GM23248 (cell line): Measurements from ENCODE around the gene HSD17B11. TPM values are rescaled to one million over a fixed set of nuclear protein-coding genes. Genes with fewer than 3 reads are reported as not detected.
"Not testable (repeated sequence)": the region's sequence is repeated elsewhere in the genome, so short reads cannot be mapped to it uniquely, and the experiment has no call there.

Source experiments
- DNase-seq: peaks from one replicate; pipeline ENCODE4 v3.0.0-alpha.2; 2015
- H2AFZ ChIP-seq: fragments of 200-600 bp; sonication (generic); 2 replicates; pipeline ENCODE4 v1.6.1; 2016; ENCODE audit warnings: antibody characterized with exemption
- H3F3A ChIP-seq: fragments of 200-600 bp; sonication (generic); 2 replicates; pipeline ENCODE4 v1.6.1; 2016; ENCODE audit warnings: mild to moderate bottlenecking, antibody characterized with exemption, mixed run types; ENCODE audit not compliant: insufficient read depth
- H3K27ac ChIP-seq: fragments of 200-600 bp; sonication (generic); 2 replicates; pipeline ENCODE4 v1.5.1; 2016; ENCODE audit warnings: mild to moderate bottlenecking
- H3K27me3 ChIP-seq: fragments of 200-600 bp; sonication (generic); replicated peaks from 2 replicates; pipeline ENCODE4 v1.6.1; 2016; ENCODE audit warnings: mild to moderate bottlenecking; ENCODE audit not compliant: insufficient read depth
- H3K36me3 ChIP-seq: fragments of 200-600 bp; sonication (generic); 2 replicates; pipeline ENCODE4 v1.6.1; 2016; ENCODE audit warnings: low read depth, mild to moderate bottlenecking
- H3K4me1 ChIP-seq: fragments of 200-600 bp; sonication (generic); 2 replicates; pipeline ENCODE4 v1.6.1; 2016; ENCODE audit warnings: mild to moderate bottlenecking; ENCODE audit not compliant: insufficient read depth
- H3K4me2 ChIP-seq: fragments of 200-600 bp; sonication (generic); one replicate; pipeline ENCODE4 v1.6.1; 2016; ENCODE audit warnings: mild to moderate bottlenecking; ENCODE audit not compliant: unreplicated experiment
- H3K4me3 ChIP-seq: fragments of 200-600 bp; sonication (generic); 2 replicates; pipeline ENCODE4 v1.5.1; 2016; ENCODE audit warnings: mild to moderate bottlenecking
- H3K79me2 ChIP-seq: fragments of 200-600 bp; sonication (generic); 2 replicates; pipeline ENCODE4 v1.6.1; 2016; ENCODE audit warnings: mild to moderate bottlenecking; ENCODE audit not compliant: insufficient read depth
- H3K9ac ChIP-seq: fragments of 200-600 bp; sonication (generic); 2 replicates; pipeline ENCODE4 v1.6.1; 2016; ENCODE audit warnings: mild to moderate bottlenecking
- H3K9me2 ChIP-seq: fragments of 200-600 bp; sonication (generic); 2 replicates; pipeline ENCODE4 v1.6.1; 2016; ENCODE audit warnings: mixed run types, mild to moderate bottlenecking, moderate library complexity; ENCODE audit not compliant: insufficient read depth
- H3K9me3 ChIP-seq: fragments of 200-600 bp; sonication (generic); one replicate; pipeline ENCODE4 v1.6.1; 2017; ENCODE audit warnings: low read depth
- H4K20me1 ChIP-seq: fragments of 200-600 bp; sonication (generic); 2 replicates; pipeline ENCODE4 v1.6.0; 2016; ENCODE audit not compliant: insufficient read depth
- EZH2 ChIP-seq: fragments of 200-600 bp; sonication (generic); IDR thresholded peaks from 2 replicates; pipeline ENCODE4 v1.6.1; 2018; ENCODE audit warnings: antibody characterized with exemption, mild to moderate bottlenecking; ENCODE audit not compliant: insufficient read depth, poor library complexity, severe bottlenecking
- EZH2phosphoT487 ChIP-seq: fragments of 200-600 bp; sonication (generic); IDR thresholded peaks from 2 replicates; pipeline ENCODE4 v1.6.1; 2018; ENCODE audit warnings: antibody characterized with exemption, moderate library complexity, mild to moderate bottlenecking, low read depth; ENCODE audit not compliant: insufficient read depth
- WGBS, 2 experiments: methylation state at CpG; one replicate each; pipeline ENCODE4 v1.1.6; 2015 to 2017; ENCODE audit warnings: low lambda C conversion rate in 2 of 2, low coverage in 1 of 2; ENCODE audit errors: missing lambda C conversion rate in 2 of 2; 5-methylcytosine and 5-hydroxymethylcytosine counted together
- in situ Hi-C: fragments of 300-500 bp; cut with MboI; formaldehyde crosslinking; loops from 2 replicates; pipeline ENCODE4 v1.15.0; 2020
- polyA plus RNA-seq: library from polyadenylated mRNA; unstranded; fragments of >200 nt; fragmentation: Nextera tagmentation; extraction: Ambion mirVana; gene quantifications from 2 replicates; pipeline ENCODE4 v1.2.1, GENCODE V29; 2016
- total RNA-seq: library from RNA; depleted of rRNA; stranded (reverse); fragments of >200 nt; shearing (Covaris generic); gene quantifications from 2 replicates; pipeline ENCODE4 v1.2.3, GENCODE V29; 2014

The HSD17B11 gene
- total and polyA plus RNA-seq, 2 experiments from 2014 or later, result 31.1 to 37.0 TPM

DNA sequence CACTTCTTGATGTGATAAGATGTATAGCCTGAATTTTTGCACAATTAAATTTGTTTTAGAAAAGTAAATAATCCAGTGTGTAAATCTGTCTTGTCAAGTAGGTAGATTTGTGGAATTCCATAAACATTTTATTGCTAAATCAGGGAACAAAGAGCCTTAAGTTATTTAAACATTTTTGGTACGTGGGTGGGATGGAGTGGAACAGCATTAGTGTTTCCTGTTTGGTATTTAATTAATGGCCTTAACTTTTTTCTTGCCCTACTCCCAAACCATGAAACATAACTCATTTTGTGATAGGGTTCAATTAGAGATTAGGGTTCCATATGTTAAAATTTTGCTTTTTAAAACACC is 36.5 kb upstream of the HSD17B11 start:
- no peaks in the 10 kb centered on the region for H3K9me2 ChIP-seq

GRCh38 chr4:87426865-87427517 is 36.0 kb upstream of the HSD17B11 start:
- no peak for DNase-seq
- in situ Hi-C loops, result no loop called here
- Histone ChIP-seq H3K9ac (no peak overlapping the region), H3K27ac (no peak overlapping the region), H3K79me2 (peaks cover 94% of the 10 kb centered on the region), H3K9me3 (no peaks in the 10 kb centered on the region), H3F3A (no peaks in the 10 kb centered on the region), H3K36me3 (no peaks in the 10 kb centered on the region), H3K9me2 (no peaks in the 10 kb centered on the region), H3K27me3 (no peaks in the 10 kb centered on the region), H3K4me1 (peaks cover 13% of the 10 kb centered on the region), H2AFZ (no peak overlapping the region), H4K20me1 (no peaks in the 10 kb centered on the region), H3K4me2 (no peak overlapping the region), H3K4me3 (no peak overlapping the region)
- TF ChIP-seq EZH2, result no peak
- no peak for TF ChIP-seq EZH2phosphoT487
- WGBS, 2 experiments, result 93 to 97% methylated on average over 3 of the region's 3 CpGs

More for the DNA sequence above, 36.5 kb upstream of the HSD17B11 start:
- no peak for DNase-seq
- in situ Hi-C loops, result no loop called here
- H4K20me1 ChIP-seq, result 0 out of 2 replicates have a peak, but pooled peaks cover 4% of the 10 kb centered on the region
- no peak overlapping the region for H2AFZ ChIP-seq
- no peak overlapping the region for H3K4me3 ChIP-seq
- WGBS, 2 experiments, result 91 to 95% methylated on average over 1 of the region's 1 CpG
- H3K79me2 ChIP-seq, result peaks cover 98% of the 10 kb centered on the region
- H3K4me2 ChIP-seq, result no peak overlapping the region
- no peak for TF ChIP-seq EZH2
- TF ChIP-seq EZH2phosphoT487, result no peak
- no peak overlapping the region for H3K9ac ChIP-seq
- H3K27ac ChIP-seq, result no peak overlapping the region
- H3K4me1 ChIP-seq, result peaks cover 13% of the 10 kb centered on the region
- no peaks in the 10 kb centered on the region for H3K36me3 ChIP-seq
- H3K27me3 ChIP-seq, result no peaks in the 10 kb centered on the region
- no peaks in the 10 kb centered on the region for H3K9me3 ChIP-seq
- no peaks in the 10 kb centered on the region for H3F3A ChIP-seq

GRCh38 chr4:87425711-87426110 is 34.7 kb upstream of the HSD17B11 start:
- Histone ChIP-seq H4K20me1 (no peaks in the 10 kb centered on the region), H3K27me3 (no peaks in the 10 kb centered on the region), H3K27ac (no peak overlapping the region), H3K4me1 (peaks cover 16% of the 10 kb centered on the region), H3K9me3 (no peaks in the 10 kb centered on the region), H2AFZ (no peak overlapping the region), H3K4me2 (no peak overlapping the region), H3K9me2 (no peaks in the 10 kb centered on the region), H3K9ac (no peak overlapping the region), H3K4me3 (no peak overlapping the region), H3F3A (no peaks in the 10 kb centered on the region), H3K36me3 (no peaks in the 10 kb centered on the region), H3K79me2 (peaks cover 89% of the 10 kb centered on the region)
- TF ChIP-seq EZH2phosphoT487 (no peak), EZH2 (no peak)
- 95 to 97% methylated on average over 2 of the region's 2 CpGs for WGBS, 2 experiments
- DNase-seq, result peak; percentile 9
- in situ Hi-C loops, result no loop called here

- H3K36me3 ChIP-seq, H3K27me3 ChIP-seq, H3K9me2 ChIP-seq, H3K27ac ChIP-seq, H3F3A ChIP-seq, H4K20me1 ChIP-seq, in situ Hi-C loops, H3K9me3 ChIP-seq: not testable (repeated sequence)
- peak; percentile 24 for DNase-seq
- H3K4me1 ChIP-seq, result peaks cover 16% of the 10 kb centered on the region
- peak overlapping the region; percentile 96 for H3K4me3 ChIP-seq
- H3K9ac ChIP-seq, result peak overlapping the region; percentile 90; the same call in 1 of the 2 replicates
- peak overlapping the region; percentile 89 for H3K4me2 ChIP-seq
- H3K79me2 ChIP-seq, result peaks cover 73% of the 10 kb centered on the region
- 93 to 97% methylated on average over 14 to 22 of the region's 22 CpGs for WGBS, 2 experiments
- H2AFZ ChIP-seq, result peak overlapping the region; percentile 97; the same call in 1 of the 2 replicates
Measured at GRCh38 chr4:87424099-87424543, 33.1 kb upstream of the HSD17B11 start.
